Measurements from ENCODE around the gene ZNF628. TPM values are rescaled to one million over a fixed set of nuclear protein-coding genes. Genes with fewer than 3 reads are reported as not detected.

ZNF628 gene
- total RNA-seq, 1 donor: 2.9 TPM

DNA sequence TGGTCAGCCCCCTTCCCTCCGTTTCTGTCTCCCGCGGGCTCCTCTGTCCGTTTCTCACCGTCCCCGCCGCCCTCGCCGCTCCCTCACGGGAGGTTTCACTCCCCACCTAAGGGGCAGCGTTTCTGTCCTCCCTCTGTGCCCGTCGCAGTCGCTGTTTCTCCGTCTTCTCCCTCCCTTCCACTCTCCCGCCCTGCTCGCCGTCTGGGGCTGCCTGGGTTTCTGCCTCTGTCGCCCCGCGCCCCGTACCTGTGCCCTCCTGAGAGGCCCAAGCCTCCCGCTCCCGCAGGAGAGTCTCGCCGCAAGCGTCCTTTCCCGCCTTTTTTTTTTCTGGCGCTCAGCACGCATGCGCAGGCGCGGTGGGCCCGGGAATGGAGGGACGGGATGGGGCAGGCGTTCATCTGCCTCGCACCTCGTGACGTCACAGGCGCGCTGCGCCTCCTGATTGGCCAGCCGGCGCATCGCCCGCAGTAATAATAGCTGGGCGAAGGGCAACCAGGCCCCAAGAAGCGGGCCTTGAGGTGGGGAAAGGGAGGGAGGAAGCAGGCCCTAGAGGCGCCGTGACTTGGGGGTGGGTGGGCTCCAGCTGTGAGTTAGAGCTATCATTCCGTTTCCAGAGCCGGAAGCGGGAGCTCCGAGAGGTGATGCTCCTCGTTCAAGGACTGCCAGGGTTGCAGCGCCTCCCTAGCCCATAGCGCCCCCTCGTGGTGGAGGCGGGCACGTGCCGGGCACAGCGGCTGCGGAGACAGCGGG, 27.3 kb downstream of the ZNF628 start:
- no peaks in the 10 kb centered on the region for H3K27me3 ChIP-seq (ENCODE audit: insufficient read depth, low read length)
- no peaks in the 10 kb centered on the region for H3K9me3 ChIP-seq (ENCODE audit: low read depth, low read length)
- H3K4me1 ChIP-seq (ENCODE audit: insufficient read depth, low read length): no peaks in the 10 kb centered on the region
- peak overlapping the region; percentile 88 for H3K4me2 ChIP-seq (ENCODE audit: insufficient read depth, low read length)
- peak overlapping the region; percentile 90 for H2AFZ ChIP-seq (ENCODE audit: low read length)
- H3K36me3 ChIP-seq (ENCODE audit: insufficient read depth, low read length): peaks cover 34% of the 10 kb centered on the region
- H3K79me2 ChIP-seq (ENCODE audit: insufficient read depth, low read length): peaks cover 2% of the 10 kb centered on the region
- peak overlapping the region; percentile 73 for H3K4me3 ChIP-seq (ENCODE audit: insufficient read depth, low read length)
- peaks cover 3% of the 10 kb centered on the region for H4K20me1 ChIP-seq (ENCODE audit: insufficient read depth, low read length)
- TF ChIP-seq CTCF (IDR thresholded peaks at IDR 0.05; ENCODE audit: extremely low read depth, low read depth, low read length): peak; percentile 80
- peak overlapping the region; percentile 71 for H3K27ac ChIP-seq (ENCODE audit: low read depth, low read length)
- DNase-seq (ENCODE audit: insufficient read length, low spot score, missing footprints): peak; percentile 100

DNA sequence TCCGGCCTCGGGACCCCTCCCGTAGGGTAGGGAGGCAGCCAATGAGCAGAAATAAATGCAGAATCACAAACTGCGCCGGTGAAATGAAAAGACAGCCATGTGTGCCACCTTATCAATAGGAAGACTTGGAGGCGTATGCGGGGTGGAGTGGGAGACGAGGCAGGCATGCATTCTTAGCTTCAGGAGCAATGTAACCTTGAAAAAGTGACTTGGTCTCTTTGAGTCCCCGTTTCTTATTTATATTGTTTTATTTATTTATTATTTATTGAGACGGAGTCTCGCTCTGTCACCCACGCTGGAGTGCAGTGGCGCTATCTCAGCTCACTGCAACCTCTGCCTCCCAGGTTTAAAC, 27.8 kb downstream of the ZNF628 start:
- no peak for DNase-seq (ENCODE audit: insufficient read length, low spot score, missing footprints)
- Histone ChIP-seq H2AFZ (ENCODE audit: low read length) (peak overlapping the region; percentile 90), H3K9me3 (ENCODE audit: low read depth, low read length) (no peaks in the 10 kb centered on the region), H3K27me3 (ENCODE audit: insufficient read depth, low read length) (no peaks in the 10 kb centered on the region), H3K4me2 (ENCODE audit: insufficient read depth, low read length) (peak overlapping the region; percentile 88), H4K20me1 (ENCODE audit: insufficient read depth, low read length) (peaks cover 7% of the 10 kb centered on the region), H3K79me2 (ENCODE audit: insufficient read depth, low read length) (peaks cover 2% of the 10 kb centered on the region), H3K4me1 (ENCODE audit: insufficient read depth, low read length) (no peaks in the 10 kb centered on the region), H3K4me3 (ENCODE audit: insufficient read depth, low read length) (peak overlapping the region; percentile 73), H3K36me3 (ENCODE audit: insufficient read depth, low read length) (peaks cover 33% of the 10 kb centered on the region), H3K27ac (ENCODE audit: low read depth, low read length) (peak overlapping the region; percentile 71)
- TF ChIP-seq CTCF (IDR thresholded peaks at IDR 0.05; ENCODE audit: extremely low read depth, low read depth, low read length): no peak

GRCh38 chr19:55504981-55505380, 28.6 kb downstream of the ZNF628 start:
- no peak for TF ChIP-seq CTCF (IDR thresholded peaks at IDR 0.05; ENCODE audit: extremely low read depth, low read depth, low read length)
- peaks cover 7% of the 10 kb centered on the region for H4K20me1 ChIP-seq (ENCODE audit: insufficient read depth, low read length)
- no peak overlapping the region for H3K4me2 ChIP-seq (ENCODE audit: insufficient read depth, low read length)
- peaks cover 2% of the 10 kb centered on the region for H3K79me2 ChIP-seq (ENCODE audit: insufficient read depth, low read length)
- H3K4me1 ChIP-seq (ENCODE audit: insufficient read depth, low read length): no peaks in the 10 kb centered on the region
- no peaks in the 10 kb centered on the region for H3K27me3 ChIP-seq (ENCODE audit: insufficient read depth, low read length)
- no peak overlapping the region for H3K27ac ChIP-seq (ENCODE audit: low read depth, low read length)
- no peak overlapping the region for H3K4me3 ChIP-seq (ENCODE audit: insufficient read depth, low read length)
- H3K9me3 ChIP-seq (ENCODE audit: low read depth, low read length): no peaks in the 10 kb centered on the region
- peaks cover 28% of the 10 kb centered on the region for H3K36me3 ChIP-seq (ENCODE audit: insufficient read depth, low read length)
- no peak overlapping the region for H2AFZ ChIP-seq (ENCODE audit: low read length)
- peak; percentile 5 for DNase-seq (ENCODE audit: insufficient read length, low spot score, missing footprints)

DNA sequence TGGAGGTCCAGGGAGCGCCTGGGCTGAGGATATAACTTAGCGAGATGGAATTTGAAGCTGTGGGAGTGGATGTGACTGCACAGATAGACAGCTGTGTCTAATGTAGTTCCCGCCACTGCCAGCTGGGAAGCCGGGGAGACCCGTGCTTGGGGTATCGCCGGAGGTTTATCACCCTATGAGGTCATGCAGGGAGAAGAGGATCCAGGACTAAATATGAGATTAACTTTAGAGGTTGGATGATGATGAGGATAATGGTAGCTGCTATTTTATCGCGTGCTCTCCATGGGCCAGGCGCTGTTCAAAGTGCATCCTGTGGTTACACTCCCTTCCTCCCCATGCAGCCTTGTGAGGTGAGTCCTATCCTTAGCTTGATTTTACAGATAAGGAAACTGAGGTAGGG, 31.7 kb downstream of the ZNF628 start:
- Histone ChIP-seq H3K79me2 (ENCODE audit: insufficient read depth, low read length) (peaks cover 2% of the 10 kb centered on the region), H3K4me1 (ENCODE audit: insufficient read depth, low read length) (no peaks in the 10 kb centered on the region), H4K20me1 (ENCODE audit: insufficient read depth, low read length) (peaks cover 10% of the 10 kb centered on the region), H3K27me3 (ENCODE audit: insufficient read depth, low read length) (no peaks in the 10 kb centered on the region), H3K27ac (ENCODE audit: low read depth, low read length) (no peak overlapping the region), H3K4me2 (ENCODE audit: insufficient read depth, low read length) (no peak overlapping the region), H3K36me3 (ENCODE audit: insufficient read depth, low read length) (peaks cover 18% of the 10 kb centered on the region), H3K9me3 (ENCODE audit: low read depth, low read length) (no peaks in the 10 kb centered on the region), H2AFZ (ENCODE audit: low read length) (no peak overlapping the region), H3K4me3 (ENCODE audit: insufficient read depth, low read length) (no peak overlapping the region)
- no peak for TF ChIP-seq CTCF (IDR thresholded peaks at IDR 0.05; ENCODE audit: extremely low read depth, low read depth, low read length)
- DNase-seq (ENCODE audit: insufficient read length, low spot score, missing footprints): no peak
